GM20431 (cell line): ENCODE data around the gene RAB40A.
"Not testable (repeated sequence)": the region's sequence is repeated elsewhere in the genome, so short reads cannot be mapped to it uniquely, and the experiment has no call there.

Experiments used
- in situ Hi-C: fragments of 300-500 bp; cut with MseI, MboI; formaldehyde crosslinking; loops from one replicate; pipeline ENCODE4 v1.15.0; 2020; ENCODE audit warnings: low sequenced_read_pairs; ENCODE audit not compliant: unreplicated experiment

The RAB40A gene

GRCh38 chrX:103467887-103468286 is 51.4 kb downstream of the RAB40A start:
- in situ Hi-C loops = no loop called here

- in situ Hi-C loops = no loop called here
Measured at GRCh38 chrX:103467156-103467555, 52.1 kb downstream of the RAB40A start.

- in situ Hi-C loops = no loop called here
Measured at GRCh38 chrX:103464774-103465117, 54.5 kb downstream of the RAB40A start.

GRCh38 chrX:103464072-103464773 is 55.1 kb downstream of the RAB40A start:
- in situ Hi-C loops = no loop called here

GRCh38 chrX:103461156-103461555 is 58.1 kb downstream of the RAB40A start:
- in situ Hi-C loops = no loop called here

- in situ Hi-C loops = not testable (repeated sequence)
Measured at GRCh38 chrX:103460001-103460755, 59.1 kb downstream of the RAB40A start.

GRCh38 chrX:103453655-103454054 is 65.6 kb downstream of the RAB40A start:
- in situ Hi-C loops = no loop called here
